D721Med (cell line): ENCODE data around the gene FAM110D.

Source experiments
- DNase-seq: peaks from one replicate; pipeline ENCODE4 v3.0.0; 2011; ENCODE audit warnings: low spot score; ENCODE audit not compliant: insufficient read length
- FAIRE-seq: peaks from 2 replicates; lab custom pipeline; 2011; peaks lifted over from hg19 to GRCh38; lab: Jason Lieb, UNC
- CTCF ChIP-seq: IDR thresholded peaks from 2 replicates; pipeline ENCODE4 v1.5.1; 2012; ENCODE audit warnings: mild to moderate bottlenecking, control low read depth; ENCODE audit not compliant: insufficient read depth; ENCODE audit errors: missing control alignments

Gene FAM110D

GRCh38 chr1:26210147-26210870, 51.4 kb downstream of the FAM110D start:
- TF ChIP-seq CTCF = no peak
- no peak for FAIRE-seq
- DNase-seq = no peak

GRCh38 chr1:26212726-26213125, 53.8 kb downstream of the FAM110D start:
- no peak for TF ChIP-seq CTCF
- DNase-seq = no peak
- no peak for FAIRE-seq

GRCh38 chr1:26213335-26213905, 54.5 kb downstream of the FAM110D start:
- TF ChIP-seq CTCF = no peak
- DNase-seq = no peak
- no peak for FAIRE-seq
